GM21367 (cell line): ENCODE results near the gene DDI1.

Experiments
- ATAC-seq: cut with Tn5 transposase; IDR thresholded peaks from one replicate; pipeline ENCODE4 v1.9.1; 2021; ENCODE audit not compliant: unreplicated experiment

Gene DDI1

GRCh38 chr11:104036588-104036987, at the start of gene DDI1:
TSS of gene DDI1 (plus strand) at chr11:104036640. CDS start at chr11:104036823, 183 bp downstream.
- no peak for ATAC-seq

- ATAC-seq = no peak
Observed at GRCh38 chr11:103987629-103988594, 48.5 kb upstream of the DDI1 start.

DNA sequence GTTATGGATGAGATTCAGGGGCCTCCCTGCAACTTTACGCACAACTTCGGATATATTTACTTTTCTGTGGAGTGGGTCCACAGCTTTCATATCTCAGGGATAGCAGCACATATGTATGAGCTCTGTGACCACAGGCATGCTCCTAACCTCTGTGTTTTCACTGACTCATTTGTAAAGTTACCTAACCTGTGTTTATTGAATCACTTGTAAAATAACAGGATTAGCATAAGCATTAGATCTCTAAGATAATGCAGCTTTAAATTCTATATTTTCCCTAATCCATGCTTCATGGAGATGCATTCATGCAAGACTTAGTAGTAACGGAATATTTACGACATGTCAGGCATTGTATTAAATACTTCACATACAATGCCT, 47.9 kb upstream of the DDI1 start:
- ATAC-seq = no peak

- ATAC-seq = no peak
Observed at GRCh38 chr11:103993507-103993906, 42.9 kb upstream of the DDI1 start.

DNA sequence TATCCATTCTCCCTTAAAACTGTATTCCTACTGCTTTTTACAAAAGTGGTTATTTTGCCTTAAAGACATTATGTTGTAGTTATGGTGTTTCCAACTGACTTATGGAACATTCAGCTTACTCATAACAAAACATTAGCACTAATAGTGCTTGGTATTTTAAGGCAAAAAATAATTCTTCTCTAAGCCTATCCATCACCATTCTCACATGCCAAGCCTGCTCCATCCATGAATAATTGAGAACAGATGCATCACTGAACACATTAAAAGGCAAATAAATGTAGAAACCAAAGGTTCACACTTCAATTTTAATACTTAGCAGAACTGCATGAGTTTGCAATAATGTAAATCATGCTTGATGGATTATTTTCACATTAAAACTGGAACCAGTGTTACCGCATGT, 42.3 kb upstream of the DDI1 start:
- no peak for ATAC-seq

- no peak for ATAC-seq
Observed at GRCh38 chr11:103994518-103994917, 41.9 kb upstream of the DDI1 start.

- no peak for ATAC-seq
Observed at GRCh38 chr11:103995896-103996295, 40.5 kb upstream of the DDI1 start.

DNA sequence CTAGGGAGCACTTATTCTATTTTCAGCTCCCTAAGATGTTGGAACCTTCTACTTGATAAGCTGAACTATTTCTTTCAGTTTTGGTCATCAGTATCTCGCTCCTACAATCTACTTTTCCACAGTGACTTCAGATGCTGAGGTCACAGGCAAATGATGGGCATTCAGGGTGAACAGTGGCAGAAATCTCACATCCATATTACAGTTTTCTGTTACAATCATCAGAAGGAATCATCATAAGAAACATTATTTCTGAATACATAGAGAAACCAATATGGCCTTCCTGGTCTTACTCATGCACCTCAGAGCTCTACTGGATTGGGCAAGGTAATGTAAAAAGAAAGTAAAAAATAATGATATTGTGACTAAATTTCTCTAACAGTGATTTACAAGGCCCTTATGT, 39.4 kb upstream of the DDI1 start:
- ATAC-seq = peak; percentile 68

GRCh38 chr11:103998826-103999508, 37.5 kb upstream of the DDI1 start:
- no peak for ATAC-seq

DNA sequence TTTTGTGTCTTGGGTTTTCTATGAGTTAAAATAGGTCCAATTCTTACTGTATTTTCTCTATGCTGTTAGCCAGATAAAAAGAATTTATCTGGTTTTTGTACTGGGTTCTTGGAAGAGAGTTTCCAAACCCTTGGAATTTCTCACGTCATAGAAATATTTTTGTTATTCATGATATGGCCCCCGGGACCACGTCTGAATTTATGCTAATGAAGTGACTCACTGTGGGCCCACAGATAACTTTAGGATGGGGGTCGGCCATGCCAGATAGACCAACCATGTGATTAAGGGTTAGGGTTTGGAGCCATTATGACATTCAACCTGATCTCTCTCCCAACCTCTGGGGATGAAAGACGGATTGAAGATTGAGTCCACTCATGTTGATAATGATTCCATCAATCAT, 35.6 kb upstream of the DDI1 start:
- no peak for ATAC-seq

GRCh38 chr11:104001561-104002056, 34.8 kb upstream of the DDI1 start:
- ATAC-seq = no peak

- ATAC-seq = no peak
Observed at GRCh38 chr11:104003491-104003890, 32.9 kb upstream of the DDI1 start.

DNA sequence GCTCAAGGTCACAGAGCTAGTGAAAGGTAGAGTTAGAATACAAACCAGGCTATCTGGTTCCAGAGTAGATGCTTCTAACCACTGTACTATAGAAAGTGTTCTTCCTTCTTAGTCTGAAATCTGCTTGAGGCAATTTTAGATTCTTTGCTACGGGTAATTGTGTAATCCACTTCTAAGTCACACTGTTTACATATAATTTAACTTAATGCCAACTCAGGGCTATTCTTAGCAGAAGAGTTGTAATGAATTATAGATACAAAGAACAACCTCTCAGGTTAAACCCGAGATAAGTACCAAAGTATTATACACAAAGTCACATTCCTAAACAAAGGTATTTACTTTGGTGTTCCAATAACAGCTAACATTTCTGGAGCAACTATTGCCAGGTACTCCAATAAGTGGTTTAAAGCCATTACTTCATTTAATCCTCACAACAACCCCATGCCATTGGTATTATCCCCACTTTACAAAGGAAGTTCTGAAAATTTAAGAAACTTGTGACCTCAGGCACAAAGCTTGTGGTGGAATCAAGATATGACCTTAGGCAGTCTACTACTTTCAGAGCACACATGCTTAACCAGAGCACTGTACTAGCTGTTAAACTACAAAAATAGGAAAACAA, 31.1 kb upstream of the DDI1 start:
- ATAC-seq = no peak

DNA sequence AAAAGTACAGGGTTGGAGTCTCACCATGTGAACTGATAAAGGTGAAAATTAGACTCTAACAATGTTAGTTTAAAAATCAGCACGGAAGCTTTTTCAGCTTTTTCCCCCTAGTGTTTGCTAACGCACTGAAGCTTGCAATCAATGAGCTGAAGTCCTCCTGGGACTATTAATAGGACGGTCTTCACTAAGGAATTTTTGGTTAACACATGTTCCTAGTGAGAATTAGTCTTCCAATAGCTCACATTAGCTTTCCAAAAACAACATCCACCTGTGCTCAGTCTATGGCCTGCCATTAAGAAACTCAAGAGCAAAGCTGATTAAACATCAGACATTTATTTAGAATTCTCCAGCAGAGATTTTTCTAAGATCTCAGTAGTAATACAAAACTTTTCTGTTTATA, 26.7 kb upstream of the DDI1 start:
- no peak for ATAC-seq

DNA sequence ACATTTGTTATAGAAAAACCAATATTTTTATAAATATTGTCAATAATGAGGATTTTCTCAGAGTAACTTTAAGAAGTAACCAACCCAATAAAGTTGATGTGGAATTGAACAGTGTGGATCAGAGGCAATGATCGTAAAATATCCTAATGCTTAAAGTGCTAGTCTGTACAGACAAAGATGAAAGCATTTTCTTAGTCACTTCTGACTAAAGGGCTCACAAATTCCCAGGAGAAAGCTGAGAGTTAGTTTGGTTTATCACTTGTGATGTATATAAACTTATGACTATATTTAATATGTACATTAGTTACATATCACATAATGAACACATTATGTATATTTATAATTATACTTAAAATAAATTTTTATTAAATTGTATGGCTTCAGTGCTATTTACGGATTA, 25.4 kb upstream of the DDI1 start:
- ATAC-seq = no peak

DNA sequence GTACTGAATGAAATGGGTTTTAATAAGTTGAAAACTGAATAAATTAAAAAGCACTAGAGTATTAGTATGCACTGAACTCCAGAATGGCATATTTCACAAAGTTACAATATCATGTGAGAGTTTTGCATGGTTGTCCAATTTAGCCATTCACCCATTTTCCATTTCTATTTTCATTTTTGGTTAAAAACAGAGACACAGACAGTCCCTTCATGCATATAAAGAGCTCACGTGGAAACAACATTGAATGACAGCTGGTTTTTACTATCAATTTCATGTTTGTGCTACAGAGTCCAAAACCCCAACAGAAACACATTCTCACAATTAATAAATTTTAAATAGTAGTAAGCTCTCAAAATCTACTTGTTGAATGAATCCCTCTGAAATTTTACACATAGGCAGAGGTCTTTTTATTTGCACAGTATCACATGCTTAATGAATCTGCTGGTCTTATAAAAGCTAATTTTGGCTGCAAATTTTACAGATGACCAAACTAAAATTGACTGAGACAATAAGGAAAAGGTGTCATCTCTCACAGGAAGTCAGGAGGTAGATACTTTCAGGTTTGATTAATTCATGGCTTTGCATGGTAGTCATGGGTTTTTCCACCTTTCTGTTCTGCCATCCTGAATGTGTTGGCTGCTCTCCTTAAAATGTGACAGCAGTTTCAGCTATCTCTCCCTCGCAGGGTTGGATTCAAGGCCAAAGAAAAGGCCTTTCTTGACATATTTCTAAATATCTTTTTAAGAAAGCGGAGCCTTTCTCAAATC, 20.6 kb upstream of the DDI1 start:
- ATAC-seq = peak; percentile 96

- ATAC-seq = no peak
Observed at GRCh38 chr11:104024572-104024971, 11.9 kb upstream of the DDI1 start.

DNA sequence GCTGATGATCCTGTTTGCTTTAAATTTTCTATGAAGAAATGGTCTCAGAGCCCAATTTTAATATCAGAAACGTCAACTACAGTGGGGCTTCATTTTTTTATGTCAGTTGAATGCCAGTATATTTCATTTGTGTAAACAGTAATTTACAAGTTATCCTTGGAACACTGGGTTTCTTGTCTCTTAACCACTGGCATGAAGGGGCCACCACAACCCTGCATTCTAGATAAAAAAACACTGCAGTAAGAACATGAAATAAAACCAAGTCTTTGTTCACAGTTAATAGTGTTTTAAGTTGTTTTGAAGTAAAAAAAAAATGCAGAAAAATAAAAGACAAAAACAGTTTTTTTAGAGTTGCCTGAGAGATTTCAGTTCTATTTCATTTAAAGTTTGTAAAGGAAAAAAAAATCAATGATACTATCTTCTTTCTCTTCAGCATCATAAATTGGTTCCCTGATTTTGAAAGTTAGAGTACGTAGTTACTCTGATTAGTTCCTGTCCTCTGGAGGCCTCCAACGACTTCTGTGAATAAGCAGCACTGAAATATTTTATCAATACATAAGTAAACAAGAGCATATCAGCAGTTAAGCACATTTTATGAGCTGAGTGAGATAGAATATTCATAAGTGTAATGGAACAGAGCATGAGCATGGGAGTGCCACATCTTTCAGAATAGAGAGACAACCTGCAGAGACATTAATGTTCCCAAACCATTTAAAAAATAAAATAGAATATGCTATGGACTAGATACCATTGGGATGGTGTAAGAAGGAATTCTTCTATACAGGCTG, 7.8 kb upstream of the DDI1 start:
- ATAC-seq = no peak

DNA sequence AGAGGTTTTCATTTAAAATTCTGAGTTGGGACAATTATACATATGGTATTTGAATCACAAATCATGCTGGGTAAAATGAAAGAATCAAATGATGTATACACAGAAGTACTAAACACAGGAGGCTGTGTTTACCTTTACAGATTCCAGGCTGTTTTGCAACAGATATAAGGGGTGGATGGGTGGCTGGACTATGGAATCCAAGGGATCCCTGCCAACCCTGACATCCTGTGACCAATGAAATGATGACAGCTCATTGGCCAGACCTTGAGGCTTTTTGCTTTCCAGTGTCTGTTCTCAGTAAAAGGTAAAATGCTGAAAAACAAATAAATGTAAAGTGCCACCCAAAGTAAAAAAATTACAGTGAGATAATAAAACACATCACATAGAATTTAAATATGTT, 3.3 kb upstream of the DDI1 start:
- ATAC-seq = no peak

GRCh38 chr11:104033561-104033960, 2.9 kb upstream of the DDI1 start:
- no peak for ATAC-seq
